ENCODE results near the gene CNPY4.
A peak's percentile ranks its signal among the peaks of the same experiment; 100 is the strongest.

Gene CNPY4

GRCh38 chr7:100098913-100099312 lies 20.5 kb upstream of the CNPY4 start:
- TF ChIP-seq CTCF (IDR thresholded peaks at IDR 0.05; ENCODE audit: control insufficient read depth, extremely low read depth, insufficient read depth), result no peak
- no peak for DNase-seq (ENCODE audit: low read depth)
- peak overlapping the region; percentile 64; the same call in 1 of the 2 replicates for H3K4me3 ChIP-seq (ENCODE audit: low read depth, low read length)

GRCh38 chr7:100099452-100099851 lies 20.0 kb upstream of the CNPY4 start:
- TF ChIP-seq CTCF (IDR thresholded peaks at IDR 0.05; ENCODE audit: control insufficient read depth, extremely low read depth, insufficient read depth), result no peak
- H3K4me3 ChIP-seq (ENCODE audit: low read depth, low read length), result peak overlapping the region; percentile 64
- no peak for DNase-seq (ENCODE audit: low read depth)

GRCh38 chr7:100100420-100101015 lies 18.9 kb upstream of the CNPY4 start:
- DNase-seq (ENCODE audit: low read depth), result peak; percentile 97
- no peak for TF ChIP-seq CTCF (IDR thresholded peaks at IDR 0.05; ENCODE audit: control insufficient read depth, extremely low read depth, insufficient read depth)
- peak overlapping the region; percentile 64 for H3K4me3 ChIP-seq (ENCODE audit: low read depth, low read length)

- peak; percentile 96 for DNase-seq (ENCODE audit: low read depth)
- no peak for TF ChIP-seq CTCF (IDR thresholded peaks at IDR 0.05; ENCODE audit: control insufficient read depth, extremely low read depth, insufficient read depth)
- H3K4me3 ChIP-seq (ENCODE audit: low read depth, low read length), result peak within 1 kb of the TSS; percentile 64
Observed at GRCh38 chr7:100101016-100101862, 18.2 kb upstream of the CNPY4 start, which contains the start of the genes AP4M1 and MCM7. AP4M1 (plus strand) TSS chr7:100101643; CDS start chr7:100101715, 72 bp downstream. MCM7 (minus strand) TSS chr7:100101397; CDS start chr7:100101294, 103 bp downstream.

- no peak for DNase-seq (ENCODE audit: low read depth)
- H3K4me3 ChIP-seq (ENCODE audit: low read depth, low read length), result peak overlapping the region; percentile 64
- no peak for TF ChIP-seq CTCF (IDR thresholded peaks at IDR 0.05; ENCODE audit: control insufficient read depth, extremely low read depth, insufficient read depth)
Observed at GRCh38 chr7:100102950-100103840, 16.2 kb upstream of the CNPY4 start.

- DNase-seq (ENCODE audit: low read depth), result no peak
- no peak overlapping the region for H3K4me3 ChIP-seq (ENCODE audit: low read depth, low read length)
- no peak for TF ChIP-seq CTCF (IDR thresholded peaks at IDR 0.05; ENCODE audit: control insufficient read depth, extremely low read depth, insufficient read depth)
Observed at GRCh38 chr7:100105534-100105933, 13.9 kb upstream of the CNPY4 start.
